ENCODE results near the gene SBF2.

SBF2 gene

GRCh38 chr11:10122326-10123197, 171.5 kb downstream of the SBF2 start:
- H3K4me3 ChIP-seq (ENCODE audit: low read depth, low read length), result no peak overlapping the region
- no peak for TF ChIP-seq CTCF (IDR thresholded peaks at IDR 0.05; ENCODE audit: low read depth, low read length)

GRCh38 chr11:10118865-10119264, 175.2 kb downstream of the SBF2 start:
- no peak overlapping the region for H3K4me3 ChIP-seq (ENCODE audit: low read depth, low read length)
- no peak for TF ChIP-seq CTCF (IDR thresholded peaks at IDR 0.05; ENCODE audit: low read depth, low read length)

DNA sequence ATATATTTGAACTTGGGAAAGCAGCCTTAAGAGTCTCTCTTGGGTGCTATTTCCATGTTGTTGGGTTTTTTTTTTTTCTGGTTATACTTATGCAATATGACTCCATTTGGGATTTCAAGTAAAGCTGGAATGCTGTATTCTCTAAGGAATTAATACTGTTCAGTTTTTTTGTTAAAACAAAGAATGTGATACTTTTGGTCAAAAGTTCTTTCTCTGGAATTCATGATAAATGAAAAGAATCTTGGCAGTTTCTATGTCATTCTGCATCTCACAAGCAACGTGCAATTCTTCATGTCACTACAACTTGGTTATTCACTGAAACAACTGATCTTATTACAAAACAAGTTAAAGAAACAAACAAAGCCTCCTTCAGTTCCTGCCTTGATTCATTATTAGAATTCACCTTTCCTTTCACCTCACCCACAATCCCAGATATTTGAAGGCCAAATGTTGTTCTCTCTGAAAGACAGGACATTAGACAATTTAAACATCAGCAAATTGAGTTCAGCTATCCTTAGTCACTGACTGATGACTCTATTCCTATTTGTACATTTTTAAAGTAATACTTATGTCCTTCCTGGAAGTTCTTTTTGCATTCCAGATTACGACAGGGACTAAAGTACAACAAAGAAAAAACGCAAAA, 176.2 kb downstream of the SBF2 start:
- no peak for TF ChIP-seq CTCF (IDR thresholded peaks at IDR 0.05; ENCODE audit: low read depth, low read length)
- no peak overlapping the region for H3K4me3 ChIP-seq (ENCODE audit: low read depth, low read length)

DNA sequence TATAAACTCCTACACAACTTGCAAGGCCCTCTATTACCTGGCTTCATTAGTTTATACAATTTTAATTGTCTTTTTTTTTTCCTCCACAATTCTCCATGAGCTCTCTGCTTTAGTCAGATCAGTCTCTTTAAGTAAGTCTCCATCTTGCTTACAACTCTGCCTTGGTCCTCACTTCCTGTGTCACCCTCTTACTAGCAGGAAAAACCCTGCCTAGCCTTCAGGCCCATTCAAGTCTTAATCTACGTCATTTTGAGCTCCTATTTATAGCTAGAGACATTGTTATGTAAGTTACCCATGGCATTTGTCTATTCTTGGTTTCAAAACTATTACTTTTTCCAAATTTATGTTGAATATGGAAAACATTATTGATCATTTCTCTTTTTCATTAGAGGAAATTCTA, 177.4 kb downstream of the SBF2 start:
- TF ChIP-seq CTCF (IDR thresholded peaks at IDR 0.05; ENCODE audit: low read depth, low read length), result no peak
- H3K4me3 ChIP-seq (ENCODE audit: low read depth, low read length), result no peak overlapping the region

GRCh38 chr11:10114593-10115404, 179.2 kb downstream of the SBF2 start:
- no peak overlapping the region for H3K4me3 ChIP-seq (ENCODE audit: low read depth, low read length)
- no peak for TF ChIP-seq CTCF (IDR thresholded peaks at IDR 0.05; ENCODE audit: low read depth, low read length)

DNA sequence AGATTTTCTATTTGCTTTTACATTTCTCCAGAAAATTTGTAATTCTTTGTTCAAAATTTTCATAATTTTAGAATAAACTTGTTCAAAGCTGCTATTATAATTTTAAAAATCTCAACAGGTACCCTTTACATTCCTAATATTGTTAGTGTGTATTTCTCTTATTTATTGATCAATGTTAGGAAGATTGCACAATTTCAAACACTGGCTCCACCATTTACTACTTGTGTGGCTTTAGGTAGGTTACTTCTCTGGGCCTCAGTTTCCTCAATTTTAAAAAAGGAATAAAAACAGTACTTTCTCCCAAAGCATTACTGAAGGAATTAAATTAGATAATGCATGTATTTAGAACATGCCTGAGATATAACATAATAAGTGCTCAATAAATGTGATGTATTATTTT, 180.2 kb downstream of the SBF2 start:
- TF ChIP-seq CTCF (IDR thresholded peaks at IDR 0.05; ENCODE audit: low read depth, low read length), result no peak
- no peak overlapping the region for H3K4me3 ChIP-seq (ENCODE audit: low read depth, low read length)

Data from WI38 (cell line).